ENCODE measurements around the gene ATP8A2. TPM values are rescaled to one million over a fixed set of nuclear protein-coding genes. Genes with fewer than 3 reads are reported as not detected.

Gene ATP8A2
- total RNA-seq, 1 donor from 2014 or later = 4.2 TPM

DNA sequence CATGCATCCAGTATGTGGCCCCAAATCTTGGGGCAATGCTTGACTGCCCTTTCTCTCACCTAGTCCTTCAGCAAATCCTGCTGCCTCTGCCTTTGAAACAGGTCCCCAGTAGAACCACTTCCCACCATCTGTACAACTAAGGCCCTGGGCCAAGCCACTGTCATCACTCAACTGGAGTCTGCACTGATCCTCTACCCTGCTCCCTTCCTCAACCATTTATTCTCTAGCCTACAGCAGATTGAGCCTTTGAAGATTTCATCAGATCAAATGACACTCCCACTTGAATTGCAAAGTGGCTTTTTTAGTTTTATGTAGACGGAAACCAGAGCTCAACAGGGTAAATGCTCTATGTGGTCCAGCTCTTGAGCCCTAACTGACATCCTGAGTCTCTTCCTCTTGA lies 43.5 kb downstream of the ATP8A2 start:
- Histone ChIP-seq H3F3A (ENCODE audit: low read depth) (no peaks in the 10 kb centered on the region), H3K4me2 (no peak overlapping the region), H3K36me3 (no peaks in the 10 kb centered on the region), H3K27ac (no peak overlapping the region), H2AFZ (replicated peaks) (no peak overlapping the region), H3K4me3 (no peak overlapping the region), H3K79me2 (ENCODE audit: low read depth) (no peaks in the 10 kb centered on the region), H3K9ac (no peak overlapping the region), H3K27me3 (no peaks in the 10 kb centered on the region), H3K4me1 (no peaks in the 10 kb centered on the region), H4K20me1 (ENCODE audit: low read depth) (no peaks in the 10 kb centered on the region), H3K9me3 (ENCODE audit: low read depth) (no peaks in the 10 kb centered on the region)
- peaks cover 3% of the 10 kb centered on the region for H3K27me3 Mint-ChIP-seq (ENCODE audit: insufficient read depth, low read depth)
- no peak overlapping the region for H3K4me3 Mint-ChIP-seq
- TF ChIP-seq EZH2phosphoT487 (IDR thresholded peaks at IDR 0.05) (no peak), EZH2 (IDR thresholded peaks at IDR 0.05) (no peak)
- TF ChIP-seq, protein P1, sequence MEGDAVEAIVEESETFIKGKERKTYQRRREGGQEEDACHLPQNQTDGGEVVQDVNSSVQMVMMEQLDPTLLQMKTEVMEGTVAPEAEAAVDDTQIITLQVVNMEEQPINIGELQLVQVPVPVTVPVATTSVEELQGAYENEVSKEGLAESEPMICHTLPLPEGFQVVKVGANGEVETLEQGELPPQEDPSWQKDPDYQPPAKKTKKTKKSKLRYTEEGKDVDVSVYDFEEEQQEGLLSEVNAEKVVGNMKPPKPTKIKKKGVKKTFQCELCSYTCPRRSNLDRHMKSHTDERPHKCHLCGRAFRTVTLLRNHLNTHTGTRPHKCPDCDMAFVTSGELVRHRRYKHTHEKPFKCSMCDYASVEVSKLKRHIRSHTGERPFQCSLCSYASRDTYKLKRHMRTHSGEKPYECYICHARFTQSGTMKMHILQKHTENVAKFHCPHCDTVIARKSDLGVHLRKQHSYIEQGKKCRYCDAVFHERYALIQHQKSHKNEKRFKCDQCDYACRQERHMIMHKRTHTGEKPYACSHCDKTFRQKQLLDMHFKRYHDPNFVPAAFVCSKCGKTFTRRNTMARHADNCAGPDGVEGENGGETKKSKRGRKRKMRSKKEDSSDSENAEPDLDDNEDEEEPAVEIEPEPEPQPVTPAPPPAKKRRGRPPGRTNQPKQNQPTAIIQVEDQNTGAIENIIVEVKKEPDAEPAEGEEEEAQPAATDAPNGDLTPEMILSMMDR (IDR thresholded peaks at IDR 0.05) = no peak
- no peaks in the 10 kb centered on the region for H3K36me3 Mint-ChIP-seq
- H3K4me1 Mint-ChIP-seq = no peaks in the 10 kb centered on the region
- H3K9me3 Mint-ChIP-seq = peaks cover 5% of the 10 kb centered on the region
- no peak for DNase-seq (ENCODE audit: low spot score)
- H3K27ac Mint-ChIP-seq = no peak overlapping the region

DNA sequence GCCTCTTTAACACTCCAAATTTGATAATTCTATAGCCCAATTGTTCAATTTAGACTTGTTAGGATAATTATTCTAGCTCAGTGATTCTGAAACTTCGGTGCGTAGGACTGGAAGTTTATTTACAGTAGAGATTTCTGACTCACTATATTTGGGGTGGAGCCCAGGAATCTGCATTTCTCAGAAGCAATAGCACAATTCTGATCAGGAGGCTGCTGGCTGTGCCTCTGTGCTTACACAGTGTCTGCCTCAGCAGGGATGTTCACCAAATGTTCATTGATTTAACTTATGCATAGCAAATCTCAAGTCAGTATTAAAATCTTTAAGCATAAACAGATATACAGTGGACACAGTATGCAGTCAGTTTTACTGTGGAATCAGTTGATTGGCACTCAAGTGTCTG lies 45.8 kb downstream of the ATP8A2 start:
- H3K27me3 ChIP-seq = no peaks in the 10 kb centered on the region
- no peak overlapping the region for H3K4me3 Mint-ChIP-seq
- no peaks in the 10 kb centered on the region for H3K79me2 ChIP-seq (ENCODE audit: low read depth)
- no peaks in the 10 kb centered on the region for H3F3A ChIP-seq (ENCODE audit: low read depth)
- no peaks in the 10 kb centered on the region for H4K20me1 ChIP-seq (ENCODE audit: low read depth)
- no peaks in the 10 kb centered on the region for H3K9me3 ChIP-seq (ENCODE audit: low read depth)
- H3K36me3 Mint-ChIP-seq = no peaks in the 10 kb centered on the region
- DNase-seq (ENCODE audit: low spot score) = no peak
- H2AFZ ChIP-seq (replicated peaks) = no peak overlapping the region
- no peaks in the 10 kb centered on the region for H3K9me3 Mint-ChIP-seq
- H3K4me1 Mint-ChIP-seq = no peaks in the 10 kb centered on the region
- H3K36me3 ChIP-seq = no peaks in the 10 kb centered on the region
- no peaks in the 10 kb centered on the region for H3K4me1 ChIP-seq
- no peak overlapping the region for H3K4me3 ChIP-seq
- no peak overlapping the region for H3K4me2 ChIP-seq
- TF ChIP-seq EZH2phosphoT487 (IDR thresholded peaks at IDR 0.05) = no peak
- TF ChIP-seq EZH2 (IDR thresholded peaks at IDR 0.05) = no peak
- TF ChIP-seq, protein P1 (IDR thresholded peaks at IDR 0.05) = no peak
- H3K9ac ChIP-seq = no peak overlapping the region
- H3K27me3 Mint-ChIP-seq (ENCODE audit: insufficient read depth, low read depth) = peaks cover 3% of the 10 kb centered on the region
- H3K27ac Mint-ChIP-seq = no peak overlapping the region
- no peak overlapping the region for H3K27ac ChIP-seq

DNA sequence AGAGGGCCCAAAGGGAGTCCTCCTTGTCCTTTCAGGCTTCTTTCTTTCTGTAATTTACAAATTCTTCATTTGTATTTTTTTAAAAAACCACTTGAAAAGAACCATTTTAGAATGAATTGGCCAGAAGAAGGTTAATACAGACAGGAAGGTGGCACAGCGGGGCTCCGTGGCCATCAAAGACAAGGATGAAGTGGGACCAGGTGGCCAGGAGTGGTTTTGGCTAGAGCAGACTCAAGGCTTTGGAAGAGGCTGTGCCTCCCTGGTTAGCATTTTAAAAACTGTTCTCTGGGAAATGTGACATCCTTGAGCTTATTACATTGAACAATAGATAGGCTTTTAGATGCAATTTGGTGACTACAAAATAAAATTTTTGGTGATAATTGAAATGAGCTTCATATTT lies 48.4 kb downstream of the ATP8A2 start:
- Mint-ChIP-seq H3K36me3 (no peaks in the 10 kb centered on the region), H3K27ac (no peak overlapping the region), H3K27me3 (ENCODE audit: insufficient read depth, low read depth) (peaks cover 3% of the 10 kb centered on the region), H3K4me3 (no peak overlapping the region), H3K9me3 (peaks cover 3% of the 10 kb centered on the region), H3K4me1 (no peaks in the 10 kb centered on the region)
- H3K79me2 ChIP-seq (ENCODE audit: low read depth) = no peaks in the 10 kb centered on the region
- H3K4me2 ChIP-seq = no peak overlapping the region
- H3K9ac ChIP-seq = no peak overlapping the region
- H3K27me3 ChIP-seq = no peaks in the 10 kb centered on the region
- TF ChIP-seq EZH2 (IDR thresholded peaks at IDR 0.05) (no peak), EZH2phosphoT487 (IDR thresholded peaks at IDR 0.05) (no peak)
- TF ChIP-seq, protein P1 (IDR thresholded peaks at IDR 0.05) = no peak
- H2AFZ ChIP-seq (replicated peaks) = no peak overlapping the region
- H3K4me3 ChIP-seq = no peak overlapping the region
- no peaks in the 10 kb centered on the region for H3F3A ChIP-seq (ENCODE audit: low read depth)
- H3K9me3 ChIP-seq (ENCODE audit: low read depth) = no peaks in the 10 kb centered on the region
- no peaks in the 10 kb centered on the region for H3K4me1 ChIP-seq
- DNase-seq (ENCODE audit: low spot score) = no peak
- H3K27ac ChIP-seq = no peak overlapping the region
- no peaks in the 10 kb centered on the region for H3K36me3 ChIP-seq
- no peaks in the 10 kb centered on the region for H4K20me1 ChIP-seq (ENCODE audit: low read depth)

Measured in neural progenitor cell (in vitro differentiated cells).